Duodenal mucosa (tissue), 2 donors: ENCODE measurements around the gene PCDHA6.
"Not testable (repeated sequence)": the region's sequence is repeated elsewhere in the genome, so short reads cannot be mapped to it uniquely, and the experiment has no call there.

Experiments used
- H3K27ac ChIP-seq: one replicate; pipeline ENCODE4 v1.7.0; 2013; ENCODE audit warnings: low read depth, low read length
- H3K27me3 ChIP-seq, 2 donors: one replicate each; pipeline ENCODE4 v1.7.0; 2013; ENCODE audit warnings: low read length in 2 of 2, control low read depth in 1 of 2; ENCODE audit not compliant: insufficient read depth in 2 of 2, control insufficient read depth in 1 of 2
- H3K36me3 ChIP-seq, 2 donors: one replicate each; pipeline ENCODE4 v1.7.0; 2013; ENCODE audit warnings: low read length in 2 of 2, control low read depth in 1 of 2; ENCODE audit not compliant: insufficient read depth in 2 of 2, control insufficient read depth in 1 of 2
- H3K4me1 ChIP-seq, 2 donors: one replicate each; pipeline ENCODE4 v1.7.0; 2013; ENCODE audit warnings: low read length in 2 of 2, control low read depth in 1 of 2; ENCODE audit not compliant: insufficient read depth in 2 of 2, control insufficient read depth in 1 of 2
- H3K4me3 ChIP-seq, 2 donors: one replicate each; pipeline ENCODE4 v1.7.0; 2013; ENCODE audit warnings: low read length in 2 of 2, low read depth in 1 of 2
- H3K9ac ChIP-seq, 2 donors: one replicate each; pipeline ENCODE4 v1.7.0; 2013; ENCODE audit warnings: low read length in 2 of 2, low read depth in 1 of 2
- H3K9me3 ChIP-seq, 2 donors: one replicate each; pipeline ENCODE4 v1.7.0; 2013; ENCODE audit warnings: low read length in 2 of 2, control low read depth in 1 of 2; ENCODE audit not compliant: control insufficient read depth in 1 of 2

The PCDHA6 gene

DNA sequence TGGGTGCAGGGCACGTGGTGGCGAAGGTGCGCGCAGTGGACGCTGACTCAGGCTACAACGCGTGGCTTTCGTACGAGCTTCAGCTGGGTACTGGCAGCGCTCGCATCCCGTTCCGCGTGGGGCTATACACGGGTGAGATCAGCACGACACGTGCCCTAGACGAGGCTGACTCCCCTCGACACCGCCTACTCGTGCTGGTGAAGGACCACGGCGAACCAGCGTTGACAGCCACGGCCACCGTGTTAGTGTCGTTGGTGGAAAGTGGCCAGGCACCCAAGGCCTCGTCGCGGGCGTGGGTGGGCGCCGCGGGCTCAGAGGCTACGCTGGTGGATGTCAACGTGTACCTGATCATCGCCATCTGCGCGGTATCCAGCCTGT is 31.1 kb upstream of the PCDHA6 start:
- no peak overlapping the region for H3K9ac ChIP-seq
- no peak overlapping the region for H3K27ac ChIP-seq
- no peaks in the 10 kb centered on the region for H3K36me3 ChIP-seq
- H3K4me3 ChIP-seq, result peak overlapping the region in 1 of 2 donors; percentile 19
- no peaks in the 10 kb centered on the region for H3K27me3 ChIP-seq
- no peaks in the 10 kb centered on the region for H3K4me1 ChIP-seq
- peaks cover 24 to 28% of the 10 kb centered on the region in 2 donors for H3K9me3 ChIP-seq

DNA sequence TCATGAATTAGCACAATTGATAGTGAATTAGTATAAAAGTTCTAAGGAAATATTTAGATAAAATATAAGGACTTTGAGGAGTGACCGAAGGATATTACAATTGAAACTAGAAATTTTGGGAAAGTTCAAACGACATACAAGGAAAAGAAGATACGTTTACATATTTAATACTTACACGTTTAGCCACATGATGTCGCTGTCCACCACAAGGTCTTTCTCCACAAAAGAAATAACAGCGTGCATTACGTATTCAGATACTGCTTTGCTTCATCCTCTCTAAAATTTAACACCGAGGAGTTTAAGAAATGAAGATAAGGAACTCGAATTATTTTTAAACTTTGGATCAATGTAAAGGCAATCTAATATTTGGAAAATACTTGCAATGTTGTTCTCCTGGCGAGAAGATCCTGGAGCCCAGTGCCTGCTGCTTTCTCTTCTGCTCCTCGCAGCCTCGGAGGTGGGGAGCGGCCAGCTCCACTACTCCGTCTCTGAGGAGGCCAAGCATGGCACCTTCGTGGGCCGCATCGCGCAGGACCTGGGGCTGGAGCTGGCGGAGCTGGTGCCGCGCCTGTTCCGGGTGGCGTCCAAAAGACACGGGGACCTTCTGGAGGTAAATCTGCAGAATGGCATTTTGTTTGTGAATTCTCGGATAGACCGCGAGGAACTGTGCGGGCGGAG is 26.8 kb upstream of the PCDHA6 start, which contains the start of gene PCDHA3:
Gene PCDHA3 (plus strand): TSS at position 242 of the 678 bp plus-strand sequence.
- H3K9me3 ChIP-seq, result peaks cover 21 to 23% of the 10 kb centered on the region in 2 donors
- no peaks in the 10 kb centered on the region for H3K36me3 ChIP-seq
- H3K4me1 ChIP-seq, result no peaks in the 10 kb centered on the region
- H3K27me3 ChIP-seq, result no peaks in the 10 kb centered on the region
- peak within 1 kb of the TSS; percentile 6 to 23 for H3K4me3 ChIP-seq
- H3K9ac ChIP-seq, result no peak within 1 kb of the TSS
- no peak within 1 kb of the TSS for H3K27ac ChIP-seq

DNA sequence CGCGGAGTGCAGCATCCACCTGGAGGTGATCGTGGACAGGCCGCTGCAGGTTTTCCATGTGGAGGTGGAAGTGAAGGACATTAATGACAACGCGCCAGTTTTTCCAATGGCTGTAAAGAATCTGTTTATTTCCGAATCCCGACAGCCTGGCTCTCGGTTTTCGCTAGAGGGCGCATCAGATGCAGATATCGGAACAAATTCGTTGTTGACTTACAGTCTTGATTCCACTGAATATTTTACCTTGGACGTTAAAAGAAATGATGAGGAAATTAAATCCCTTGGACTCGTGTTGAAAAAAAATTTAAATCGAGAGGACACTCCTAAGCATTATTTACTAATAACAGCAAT is 26.3 kb upstream of the PCDHA6 start:
- Histone ChIP-seq H3K9me3 (peaks cover 16 to 19% of the 10 kb centered on the region in 2 donors), H3K9ac (no peak overlapping the region), H3K4me1 (no peaks in the 10 kb centered on the region), H3K4me3 (peak overlapping the region; percentile 6 to 23), H3K36me3 (no peaks in the 10 kb centered on the region), H3K27me3 (no peaks in the 10 kb centered on the region), H3K27ac (no peak overlapping the region)

DNA sequence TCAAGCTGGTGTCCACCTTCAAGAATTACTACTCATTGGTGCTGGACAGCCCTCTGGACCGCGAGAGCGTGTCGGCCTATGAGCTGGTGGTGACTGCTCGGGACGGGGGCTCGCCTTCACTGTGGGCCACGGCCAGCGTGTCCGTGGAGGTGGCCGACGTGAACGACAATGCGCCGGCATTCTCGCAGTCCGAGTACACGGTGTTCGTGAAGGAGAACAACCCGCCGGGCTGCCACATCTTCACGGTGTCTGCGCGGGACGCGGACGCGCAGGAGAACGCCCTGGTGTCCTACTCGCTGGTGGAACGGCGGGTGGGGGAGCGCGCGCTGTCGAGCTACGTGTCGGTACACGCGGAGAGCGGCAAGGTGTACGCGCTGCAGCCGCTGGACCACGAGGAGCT is 25.4 kb upstream of the PCDHA6 start:
- not testable (repeated sequence) for H3K27ac ChIP-seq, H3K36me3 ChIP-seq, H3K27me3 ChIP-seq, H3K4me1 ChIP-seq, H3K9ac ChIP-seq, H3K4me3 ChIP-seq
- H3K9me3 ChIP-seq, result peaks cover 10 to 13% of the 10 kb centered on the region in 2 donors

DNA sequence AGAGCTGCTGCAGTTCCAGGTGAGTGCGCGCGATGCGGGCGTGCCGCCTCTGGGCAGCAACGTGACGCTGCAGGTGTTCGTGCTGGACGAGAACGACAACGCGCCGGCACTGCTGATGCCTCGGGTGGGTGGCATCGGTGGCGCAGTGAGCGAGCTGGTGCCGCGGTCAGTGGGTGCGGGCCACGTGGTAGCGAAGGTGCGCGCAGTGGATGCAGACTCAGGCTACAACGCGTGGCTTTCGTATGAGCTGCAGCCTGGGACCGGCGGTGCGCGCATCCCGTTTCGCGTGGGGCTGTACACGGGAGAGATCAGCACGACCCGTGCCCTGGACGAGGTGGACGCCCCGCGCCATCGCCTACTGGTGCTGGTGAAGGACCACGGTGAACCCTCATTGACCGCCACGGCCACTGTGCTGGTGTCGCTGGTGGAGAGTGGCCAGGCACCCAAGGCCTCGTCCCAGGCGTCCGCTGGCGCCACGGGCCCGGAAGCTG is 24.9 kb upstream of the PCDHA6 start:
- Histone ChIP-seq H3K36me3 (no peaks in the 10 kb centered on the region), H3K4me3 (no peak overlapping the region), H3K9me3 (peaks cover 12 to 15% of the 10 kb centered on the region in 2 donors), H3K27me3 (no peaks in the 10 kb centered on the region), H3K9ac (no peak overlapping the region), H3K27ac (no peak overlapping the region), H3K4me1 (no peaks in the 10 kb centered on the region)

DNA sequence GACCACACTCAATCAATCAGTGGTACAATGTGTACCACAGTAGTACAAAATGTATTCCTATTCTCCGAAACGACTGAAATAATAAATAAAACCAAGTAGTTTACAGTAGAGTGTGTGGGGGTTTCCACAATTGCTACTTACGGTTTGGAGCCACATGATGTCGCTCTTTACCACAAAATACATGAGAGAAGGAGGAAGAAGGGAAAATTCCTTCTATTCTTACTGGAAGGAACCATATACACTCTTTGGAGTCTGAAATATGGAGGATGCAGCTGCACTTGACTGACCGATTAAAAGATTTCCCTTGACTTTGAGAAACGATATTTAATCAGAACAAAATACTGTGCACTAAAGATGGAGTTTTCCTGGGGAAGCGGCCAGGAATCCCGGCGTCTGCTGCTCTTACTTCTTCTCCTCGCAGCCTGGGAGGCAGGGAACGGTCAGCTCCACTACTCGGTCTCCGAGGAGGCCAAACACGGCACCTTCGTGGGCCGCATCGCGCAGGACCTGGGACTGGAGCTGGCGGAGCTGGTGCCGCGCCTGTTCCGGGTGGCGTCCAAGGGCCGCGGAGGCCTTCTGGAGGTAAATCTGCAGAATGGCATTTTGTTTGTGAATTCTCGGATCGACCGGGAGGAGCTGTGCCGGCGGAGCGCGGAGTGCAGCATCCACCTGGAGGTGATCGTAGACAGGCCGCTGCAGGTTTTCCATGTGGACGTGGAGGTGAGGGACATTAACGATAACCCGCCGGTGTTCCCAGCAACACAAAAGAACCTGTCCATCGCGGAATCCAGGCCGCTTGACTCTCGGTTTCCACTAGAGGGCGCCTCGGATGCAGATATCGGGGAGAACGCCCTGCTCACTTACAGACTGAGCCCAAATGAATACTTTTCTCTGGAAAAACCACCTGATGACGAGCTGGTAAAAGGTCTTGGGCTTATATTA is 20.7 kb upstream of the PCDHA6 start, which contains the start of gene PCDHA4:
Gene PCDHA4 (plus strand): TSS at position 235 of the 942 bp plus-strand sequence.
- Histone ChIP-seq H3K4me3 (peak within 1 kb of the TSS in 1 of 2 donors; percentile 48), H3K4me1 (no peaks in the 10 kb centered on the region), H3K27me3 (no peaks in the 10 kb centered on the region), H3K36me3 (no peaks in the 10 kb centered on the region), H3K27ac (no peak within 1 kb of the TSS), H3K9ac (no peak within 1 kb of the TSS), H3K9me3 (peaks cover 7 to 28% of the 10 kb centered on the region in 2 donors)

DNA sequence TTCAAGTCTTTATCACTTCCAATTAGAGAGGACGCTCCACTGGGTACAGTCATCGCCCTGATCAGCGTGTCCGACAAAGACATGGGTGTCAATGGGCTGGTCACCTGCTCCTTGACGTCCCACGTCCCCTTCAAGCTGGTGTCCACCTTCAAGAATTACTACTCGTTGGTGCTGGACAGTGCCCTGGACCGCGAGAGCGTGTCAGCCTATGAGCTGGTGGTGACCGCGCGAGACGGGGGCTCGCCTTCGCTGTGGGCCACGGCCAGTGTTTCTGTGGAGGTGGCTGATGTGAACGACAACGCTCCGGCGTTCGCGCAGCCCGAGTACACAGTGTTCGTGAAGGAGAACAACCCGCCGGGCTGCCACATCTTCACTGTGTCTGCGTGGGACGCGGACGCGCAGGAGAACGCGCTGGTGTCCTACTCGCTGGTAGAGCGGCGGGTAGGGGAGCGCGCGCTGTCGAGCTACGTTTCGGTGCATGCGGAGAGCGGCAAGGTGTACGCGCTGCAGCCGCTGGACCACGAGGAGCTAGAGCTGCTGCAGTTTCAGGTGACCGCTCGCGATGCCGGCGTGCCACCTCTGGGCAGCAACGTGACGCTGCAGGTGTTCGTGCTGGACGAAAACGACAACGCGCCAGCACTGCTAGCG is 19.4 kb upstream of the PCDHA6 start:
- H3K9ac ChIP-seq, H3K36me3 ChIP-seq, H3K27ac ChIP-seq, H3K27me3 ChIP-seq, H3K4me1 ChIP-seq, H3K4me3 ChIP-seq: not testable (repeated sequence)
- H3K9me3 ChIP-seq, result peaks cover 9 to 16% of the 10 kb centered on the region in 2 donors

DNA sequence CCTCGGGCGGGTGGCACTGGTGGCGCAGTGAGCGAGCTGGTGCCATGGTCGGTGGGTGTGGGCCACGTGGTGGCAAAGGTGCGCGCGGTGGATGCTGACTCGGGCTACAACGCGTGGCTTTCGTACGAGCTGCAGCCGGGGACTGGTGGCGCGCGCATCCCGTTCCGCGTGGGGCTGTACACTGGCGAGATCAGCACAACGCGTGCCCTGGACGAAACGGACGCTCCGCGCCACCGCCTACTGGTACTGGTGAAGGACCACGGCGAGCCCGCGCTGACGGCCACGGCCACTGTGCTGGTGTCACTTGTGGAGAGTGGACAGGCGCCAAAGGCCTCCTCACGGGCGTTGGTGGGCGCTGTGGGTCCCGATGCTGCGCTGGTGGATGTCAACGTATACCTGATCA is 18.9 kb upstream of the PCDHA6 start:
- Histone ChIP-seq H3K27me3 (no peaks in the 10 kb centered on the region), H3K4me1 (no peaks in the 10 kb centered on the region), H3K9ac (no peak overlapping the region), H3K27ac (no peak overlapping the region), H3K4me3 (no peak overlapping the region), H3K36me3 (no peaks in the 10 kb centered on the region), H3K9me3 (peaks cover 11 to 16% of the 10 kb centered on the region in 2 donors)

DNA sequence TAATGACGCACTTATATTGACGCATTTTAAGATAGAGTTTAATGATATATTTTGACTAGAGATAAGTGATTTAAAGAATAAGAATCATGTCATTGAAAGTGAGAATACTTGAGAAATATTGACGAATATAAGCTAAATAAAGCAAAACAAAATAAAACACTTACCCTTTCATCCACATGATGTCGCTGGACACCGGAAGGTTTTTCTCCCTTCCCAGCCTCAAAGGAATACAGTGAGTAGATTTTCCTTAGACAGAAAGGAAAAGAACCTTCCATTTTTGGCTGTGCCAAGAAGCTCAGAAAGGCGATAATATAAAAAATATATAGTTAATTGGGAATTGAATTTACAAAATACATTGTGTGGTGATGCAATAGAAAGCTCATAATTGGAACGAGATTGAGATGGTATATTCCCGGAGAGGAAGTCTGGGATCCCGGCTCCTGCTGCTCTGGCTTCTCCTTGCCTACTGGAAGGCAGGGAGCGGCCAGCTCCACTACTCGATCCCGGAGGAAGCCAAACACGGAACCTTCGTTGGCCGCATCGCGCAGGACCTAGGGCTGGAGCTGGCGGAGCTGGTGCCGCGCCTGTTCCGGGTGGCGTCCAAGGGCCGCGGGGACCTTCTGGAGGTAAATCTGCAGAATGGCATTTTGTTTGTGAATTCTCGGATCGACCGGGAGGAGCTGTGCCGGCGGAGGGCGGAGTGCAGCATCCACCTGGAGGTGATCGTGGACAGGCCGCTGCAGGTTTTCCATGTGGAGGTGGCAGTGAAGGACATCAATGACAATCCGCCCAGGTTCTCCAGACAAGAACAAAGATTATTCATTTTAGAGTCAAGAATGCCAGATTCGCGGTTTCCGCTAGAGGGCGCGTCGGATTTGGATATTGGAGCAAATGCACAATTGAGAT is 6.1 kb upstream of the PCDHA6 start, which contains the start of gene PCDHA5:
Gene PCDHA5 (plus strand): TSS at position 239 of the 906 bp plus-strand sequence.
- Histone ChIP-seq H3K9ac (no peak within 1 kb of the TSS), H3K4me3 (no peak within 1 kb of the TSS), H3K4me1 (no peaks in the 10 kb centered on the region), H3K9me3 (peaks cover 4 to 9% of the 10 kb centered on the region in 2 donors), H3K27me3 (no peaks in the 10 kb centered on the region), H3K27ac (no peak within 1 kb of the TSS), H3K36me3 (no peaks in the 10 kb centered on the region)
